Myocyte (in vitro differentiated cells): ENCODE results near the gene ZDHHC16. TPM values are rescaled to one million over a fixed set of nuclear protein-coding genes. Genes with fewer than 3 reads are reported as not detected.
A peak's percentile ranks its signal among the peaks of the same experiment; 100 is the strongest.
"Not testable (repeated sequence)": the region's sequence is repeated elsewhere in the genome, so short reads cannot be mapped to it uniquely, and the experiment has no call there.

Experiments used
- DNase-seq: peaks from one replicate; pipeline ENCODE4 v3.0.0-alpha.2; 2012; ENCODE audit warnings: low read depth
- polyA plus RNA-seq: library from polyadenylated mRNA; unstranded; fragments of >200 nt; gene quantifications from one replicate; pipeline ENCODE4 v1.2.1, GENCODE V29; 2012; ENCODE audit warnings: missing spikeins
- total RNA-seq: library from RNA; depleted of rRNA; stranded (reverse); fragments of >200 nt; gene quantifications from 2 replicates; pipeline ENCODE4 v1.2.3, GENCODE V29; 2014

The ZDHHC16 gene
- total RNA-seq: 42.1 and 49.9 TPM in 2 replicates
- polyA plus RNA-seq: 45.1 TPM

GRCh38 chr10:97445722-97446639, at the start of gene ZDHHC16, which contains the start of gene EXOSC1:
TSS of gene ZDHHC16 (plus strand) at chr10:97446175. CDS start at chr10:97451676, 5,501 bp downstream.
TSS of gene EXOSC1 (minus strand) at chr10:97446006. CDS start at chr10:97445985, 21 bp downstream.
- peak; percentile 97 for DNase-seq

GRCh38 chr10:97399843-97400545, 46.0 kb upstream of the ZDHHC16 start:
- DNase-seq: peak; percentile 78

GRCh38 chr10:97400665-97401454, 45.1 kb upstream of the ZDHHC16 start, which contains the start of gene RRP12:
TSS of gene RRP12 (minus strand) at chr10:97401340. CDS start at chr10:97401231, 109 bp downstream.
- peak; percentile 99 for DNase-seq

GRCh38 chr10:97401455-97401919, 44.5 kb upstream of the ZDHHC16 start:
- DNase-seq: no peak

GRCh38 chr10:97404044-97404443, 41.9 kb upstream of the ZDHHC16 start:
- DNase-seq: no peak

GRCh38 chr10:97406064-97406463, 39.9 kb upstream of the ZDHHC16 start:
- no peak for DNase-seq

GRCh38 chr10:97406483-97406882, 39.5 kb upstream of the ZDHHC16 start:
- DNase-seq: not testable (repeated sequence)

GRCh38 chr10:97407211-97407951, 38.6 kb upstream of the ZDHHC16 start:
- DNase-seq: peak; percentile 76

- no peak for DNase-seq
Measured at GRCh38 chr10:97407952-97408248, 38.1 kb upstream of the ZDHHC16 start.

GRCh38 chr10:97408496-97408992, 37.4 kb upstream of the ZDHHC16 start:
- DNase-seq: peak; percentile 41

- no peak for DNase-seq
Measured at GRCh38 chr10:97411406-97411805, 34.6 kb upstream of the ZDHHC16 start.

GRCh38 chr10:97412891-97413304, 33.1 kb upstream of the ZDHHC16 start:
- DNase-seq: no peak

- no peak for DNase-seq
Measured at GRCh38 chr10:97416565-97416964, 29.4 kb upstream of the ZDHHC16 start.

- DNase-seq: not testable (repeated sequence)
Measured at GRCh38 chr10:97423757-97424098, 22.2 kb upstream of the ZDHHC16 start.

- DNase-seq: peak; percentile 96
Measured at GRCh38 chr10:97425964-97426775, 19.8 kb upstream of the ZDHHC16 start, which contains the start of gene PGAM1. TSS of gene PGAM1 (plus strand) at chr10:97426191. CDS start at chr10:97426308, 117 bp downstream.

- peak; percentile 33 for DNase-seq
Measured at GRCh38 chr10:97426776-97427570, 19.0 kb upstream of the ZDHHC16 start.

GRCh38 chr10:97427571-97428179, 18.3 kb upstream of the ZDHHC16 start:
- peak; percentile 40 for DNase-seq

- DNase-seq: no peak
Measured at GRCh38 chr10:97428572-97428981, 17.4 kb upstream of the ZDHHC16 start.
